IPS-11a (cell line): ENCODE data around the gene TSPO.

ENCODE experiments used
- H3K4me3 ChIP-seq: one replicate; pipeline ENCODE4 v1.5.1; 2013; ENCODE audit warnings: low read depth, low read length, control low read depth

TSPO gene

GRCh38 chr22:43157874-43158546, 6.7 kb downstream of the TSPO start:
- no peak overlapping the region for H3K4me3 ChIP-seq

GRCh38 chr22:43158778-43159483, 7.6 kb downstream of the TSPO start:
- H3K4me3 ChIP-seq = no peak overlapping the region

GRCh38 chr22:43159484-43160178, 8.3 kb downstream of the TSPO start:
- no peak overlapping the region for H3K4me3 ChIP-seq

- H3K4me3 ChIP-seq = no peak overlapping the region
Measured at GRCh38 chr22:43160497-43161126, 9.3 kb downstream of the TSPO start.

- no peak overlapping the region for H3K4me3 ChIP-seq
Measured at GRCh38 chr22:43162412-43163150, 11.2 kb downstream of the TSPO start.

GRCh38 chr22:43163241-43163795, 12.0 kb downstream of the TSPO start:
- H3K4me3 ChIP-seq = no peak overlapping the region

GRCh38 chr22:43164636-43165035, 13.3 kb downstream of the TSPO start:
- H3K4me3 ChIP-seq = no peak overlapping the region

- no peak overlapping the region for H3K4me3 ChIP-seq
Measured at GRCh38 chr22:43166132-43166930, 15.0 kb downstream of the TSPO start.

- no peak overlapping the region for H3K4me3 ChIP-seq
Measured at GRCh38 chr22:43167001-43167589, 15.7 kb downstream of the TSPO start.

GRCh38 chr22:43168471-43169309, 17.3 kb downstream of the TSPO start:
- no peak overlapping the region for H3K4me3 ChIP-seq

GRCh38 chr22:43169310-43170130, 18.2 kb downstream of the TSPO start:
- H3K4me3 ChIP-seq = no peak overlapping the region

GRCh38 chr22:43170131-43170480, 18.7 kb downstream of the TSPO start:
- H3K4me3 ChIP-seq = no peak overlapping the region

- no peak overlapping the region for H3K4me3 ChIP-seq
Measured at GRCh38 chr22:43171019-43171491, 19.7 kb downstream of the TSPO start.

GRCh38 chr22:43171607-43172006, 20.2 kb downstream of the TSPO start:
- no peak overlapping the region for H3K4me3 ChIP-seq

- no peak overlapping the region for H3K4me3 ChIP-seq
Measured at GRCh38 chr22:43172191-43172590, 20.8 kb downstream of the TSPO start.

GRCh38 chr22:43173566-43173965, 22.2 kb downstream of the TSPO start:
- H3K4me3 ChIP-seq = no peak overlapping the region

- no peak overlapping the region for H3K4me3 ChIP-seq
Measured at GRCh38 chr22:43173976-43174720, 22.8 kb downstream of the TSPO start.
